Ammon's horn (tissue), 1 donor: Measurements from ENCODE around the gene RPA1.
"Not testable (repeated sequence)": the region's sequence is repeated elsewhere in the genome, so short reads cannot be mapped to it uniquely, and the experiment has no call there.

ENCODE experiments used
- DNase-seq: peaks from one replicate; pipeline ENCODE4 v3.0.0-alpha.2; 2016; ENCODE audit warnings: low spot score

Gene RPA1

GRCh38 chr17:1820528-1821252 is 9.1 kb upstream of the RPA1 start:
- DNase-seq = no peak

- peak; percentile 8 for DNase-seq
Observed at GRCh38 chr17:1829216-1829591, 601 bp upstream of the RPA1 start.

GRCh38 chr17:1830288-1830687 is 483 bp downstream of the RPA1 start:
- peak; percentile 2 for DNase-seq

- no peak for DNase-seq
Observed at GRCh38 chr17:1834380-1835149, 4.8 kb downstream of the RPA1 start.

- DNase-seq = no peak
Observed at GRCh38 chr17:1839516-1839915, 9.7 kb downstream of the RPA1 start.

- DNase-seq = no peak
Observed at GRCh38 chr17:1843947-1844346, 14.1 kb downstream of the RPA1 start.

- DNase-seq = no peak
Observed at GRCh38 chr17:1847191-1847590, 17.4 kb downstream of the RPA1 start.

GRCh38 chr17:1852327-1852726 is 22.5 kb downstream of the RPA1 start:
- DNase-seq = no peak

GRCh38 chr17:1853698-1854097 is 23.9 kb downstream of the RPA1 start:
- DNase-seq = no peak

GRCh38 chr17:1856462-1856861 is 26.7 kb downstream of the RPA1 start:
- DNase-seq = not testable (repeated sequence)

- DNase-seq = no peak
Observed at GRCh38 chr17:1860978-1861377, 31.2 kb downstream of the RPA1 start.

- DNase-seq = no peak
Observed at GRCh38 chr17:1861391-1862010, 31.7 kb downstream of the RPA1 start.

GRCh38 chr17:1865252-1866037 is 35.6 kb downstream of the RPA1 start:
- peak; percentile 7 for DNase-seq

- DNase-seq = no peak
Observed at GRCh38 chr17:1867307-1867706, 37.5 kb downstream of the RPA1 start.

GRCh38 chr17:1868090-1868489 is 38.3 kb downstream of the RPA1 start:
- DNase-seq = no peak

- no peak for DNase-seq
Observed at GRCh38 chr17:1870592-1870991, 40.8 kb downstream of the RPA1 start.

GRCh38 chr17:1871756-1872155 is 42.0 kb downstream of the RPA1 start:
- no peak for DNase-seq

GRCh38 chr17:1872254-1872653 is 42.4 kb downstream of the RPA1 start:
- no peak for DNase-seq

- DNase-seq = no peak
Observed at GRCh38 chr17:1872976-1873375, 43.2 kb downstream of the RPA1 start.

- no peak for DNase-seq
Observed at GRCh38 chr17:1873418-1873817, 43.6 kb downstream of the RPA1 start.

GRCh38 chr17:1875597-1875996 is 45.8 kb downstream of the RPA1 start:
- DNase-seq = no peak

- no peak for DNase-seq
Observed at GRCh38 chr17:1878419-1879121, 48.8 kb downstream of the RPA1 start.
